Measurements from ENCODE around the gene EGFR.

EGFR gene

GRCh38 chr7:55210176-55210575 lies 191.4 kb downstream of the EGFR start:
- no peak overlapping the region for H3K4me3 ChIP-seq (replicated peaks; ENCODE audit: low read depth, low read length)
- no peak for TF ChIP-seq CTCF (IDR thresholded peaks at IDR 0.05; ENCODE audit: low read depth, low read length, missing control alignments)
- no peak for DNase-seq (ENCODE audit: extremely low read depth, low read depth)

- TF ChIP-seq CTCF (IDR thresholded peaks at IDR 0.05; ENCODE audit: low read depth, low read length, missing control alignments): no peak
- DNase-seq (ENCODE audit: extremely low read depth, low read depth): no peak
- no peak overlapping the region for H3K4me3 ChIP-seq (replicated peaks; ENCODE audit: low read depth, low read length)
These were observed 191.9 kb downstream of the EGFR start for GRCh38 chr7:55210716-55211115.

GRCh38 chr7:55211726-55212125 lies 192.9 kb downstream of the EGFR start:
- H3K4me3 ChIP-seq (replicated peaks; ENCODE audit: low read depth, low read length): no peak overlapping the region
- DNase-seq (ENCODE audit: extremely low read depth, low read depth): no peak
- TF ChIP-seq CTCF (IDR thresholded peaks at IDR 0.05; ENCODE audit: low read depth, low read length, missing control alignments): no peak

GRCh38 chr7:55212176-55212575 lies 193.4 kb downstream of the EGFR start:
- TF ChIP-seq CTCF (IDR thresholded peaks at IDR 0.05; ENCODE audit: low read depth, low read length, missing control alignments): no peak
- no peak for DNase-seq (ENCODE audit: extremely low read depth, low read depth)
- no peak overlapping the region for H3K4me3 ChIP-seq (replicated peaks; ENCODE audit: low read depth, low read length)

- no peak for DNase-seq (ENCODE audit: extremely low read depth, low read depth)
- no peak for TF ChIP-seq CTCF (IDR thresholded peaks at IDR 0.05; ENCODE audit: low read depth, low read length, missing control alignments)
- no peak overlapping the region for H3K4me3 ChIP-seq (replicated peaks; ENCODE audit: low read depth, low read length)
These were observed 194.0 kb downstream of the EGFR start for GRCh38 chr7:55212838-55213237.

GRCh38 chr7:55214707-55215106 lies 195.9 kb downstream of the EGFR start:
- no peak overlapping the region for H3K4me3 ChIP-seq (replicated peaks; ENCODE audit: low read depth, low read length)
- TF ChIP-seq CTCF (IDR thresholded peaks at IDR 0.05; ENCODE audit: low read depth, low read length, missing control alignments): no peak
- no peak for DNase-seq (ENCODE audit: extremely low read depth, low read depth)

GRCh38 chr7:55223023-55223422 lies 204.2 kb downstream of the EGFR start:
- H3K4me3 ChIP-seq (replicated peaks; ENCODE audit: low read depth, low read length): no peak overlapping the region
- no peak for TF ChIP-seq CTCF (IDR thresholded peaks at IDR 0.05; ENCODE audit: low read depth, low read length, missing control alignments)
- no peak for DNase-seq (ENCODE audit: extremely low read depth, low read depth)
